Measurements from ENCODE around the gene SSMEM1. TPM values are rescaled to one million over a fixed set of nuclear protein-coding genes. Genes with fewer than 3 reads are reported as not detected.
"Not testable (repeated sequence)": the region's sequence is repeated elsewhere in the genome, so short reads cannot be mapped to it uniquely, and the experiment has no call there.

Gene SSMEM1
- total RNA-seq, 6 donors from 2014 or later, result not detected

- Histone ChIP-seq H3K27ac (no peak overlapping the region), H3K4me1 (no peaks in the 10 kb centered on the region), H3K9me3 (no peaks in the 10 kb centered on the region), H3K27me3 (no peaks in the 10 kb centered on the region), H3K36me3 (no peaks in the 10 kb centered on the region), H3K4me3 (no peak overlapping the region)
- no peak for TF ChIP-seq POLR2AphosphoS5 (IDR thresholded peaks at IDR 0.05)
- TF ChIP-seq CTCF (IDR thresholded peaks at IDR 0.05), result no peak
- no peak for TF ChIP-seq EP300 (IDR thresholded peaks at IDR 0.05)
- no peak for TF ChIP-seq POLR2A (IDR thresholded peaks at IDR 0.05)
- ATAC-seq (ENCODE audit: low FRiP score in 2 of 2), result no peak
- 96 to 97% methylated on average over 4 of the region's 4 CpGs for WGBS, 2 donors
- DNase-seq, result no peak
These were observed 14.1 kb downstream of the SSMEM1 start for GRCh38 chr7:130221746-130222145.

DNA sequence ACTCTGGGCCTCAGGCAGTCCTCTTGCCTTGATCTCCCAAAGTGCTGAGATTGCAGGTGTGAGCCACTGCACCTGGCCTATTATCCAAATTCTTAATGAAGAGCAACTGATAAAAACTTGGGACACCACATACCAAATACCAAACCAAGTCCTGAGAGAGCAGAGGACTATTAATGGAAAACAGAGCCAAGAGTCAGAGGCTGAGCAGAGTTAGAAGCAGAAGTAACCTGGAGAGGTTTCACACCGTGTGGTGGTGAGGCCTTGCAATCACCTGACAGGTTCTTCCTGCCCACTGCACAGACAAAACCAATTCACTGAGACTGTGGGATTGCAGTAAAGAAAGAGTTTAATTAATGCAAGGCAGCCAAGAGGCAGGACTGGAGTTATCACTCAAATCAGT is 16.0 kb downstream of the SSMEM1 start:
- H3K4me1 ChIP-seq, result no peaks in the 10 kb centered on the region
- no peaks in the 10 kb centered on the region for H3K9me3 ChIP-seq
- H3K27me3 ChIP-seq, result no peaks in the 10 kb centered on the region
- no peak for DNase-seq
- TF ChIP-seq POLR2A (IDR thresholded peaks at IDR 0.05) (no peak), POLR2AphosphoS5 (IDR thresholded peaks at IDR 0.05) (no peak), CTCF (IDR thresholded peaks at IDR 0.05) (no peak), EP300 (IDR thresholded peaks at IDR 0.05) (no peak)
- no peak overlapping the region for H3K4me3 ChIP-seq
- no peak overlapping the region for H3K27ac ChIP-seq
- WGBS, 2 donors, result 69 to 82% methylated on average over 1 of the region's 1 CpG
- no peaks in the 10 kb centered on the region for H3K36me3 ChIP-seq
- no peak for ATAC-seq (ENCODE audit: low FRiP score in 2 of 2)

DNA sequence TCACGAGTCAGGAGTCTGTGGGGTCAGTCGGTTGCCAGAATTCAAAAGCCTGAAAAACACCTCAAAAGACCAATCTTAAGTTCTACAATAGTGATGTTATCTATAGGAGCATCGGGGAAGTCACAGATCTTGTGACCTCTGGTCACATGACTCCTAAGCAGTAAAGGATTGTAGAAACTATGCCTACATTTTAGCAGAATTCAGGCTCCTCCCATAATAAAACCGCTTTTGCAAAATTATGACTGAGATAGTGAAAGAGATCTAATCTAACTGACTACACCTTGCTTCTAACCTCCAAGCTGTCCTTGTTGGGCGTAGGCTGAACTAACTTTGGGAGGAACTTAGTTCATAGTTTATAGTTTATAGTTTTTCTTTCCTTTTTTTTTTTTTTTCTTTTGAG is 16.6 kb downstream of the SSMEM1 start:
- ATAC-seq (ENCODE audit: low FRiP score in 2 of 2) (no peak), DNase-seq (no peak)
- Histone ChIP-seq H3K27ac (no peak overlapping the region), H3K9me3 (no peaks in the 10 kb centered on the region), H3K27me3 (no peaks in the 10 kb centered on the region), H3K36me3 (no peaks in the 10 kb centered on the region), H3K4me3 (no peak overlapping the region), H3K4me1 (no peaks in the 10 kb centered on the region)
- WGBS, 2 donors, result 91 to 93% methylated on average over 5 of the region's 5 CpGs
- TF ChIP-seq CTCF (IDR thresholded peaks at IDR 0.05) (no peak), POLR2AphosphoS5 (IDR thresholded peaks at IDR 0.05) (no peak), POLR2A (IDR thresholded peaks at IDR 0.05) (no peak), EP300 (IDR thresholded peaks at IDR 0.05) (no peak)

GRCh38 chr7:130224923-130225322 is 17.3 kb downstream of the SSMEM1 start:
- H3K27me3 ChIP-seq, H3K4me3 ChIP-seq: not testable (repeated sequence)

GRCh38 chr7:130226333-130226732 is 18.7 kb downstream of the SSMEM1 start:
- H3K36me3 ChIP-seq, result no peaks in the 10 kb centered on the region
- TF ChIP-seq POLR2AphosphoS5 (IDR thresholded peaks at IDR 0.05) (no peak), POLR2A (IDR thresholded peaks at IDR 0.05) (no peak), EP300 (IDR thresholded peaks at IDR 0.05) (no peak), CTCF (IDR thresholded peaks at IDR 0.05) (no peak)
- H3K4me3 ChIP-seq, result no peak overlapping the region
- no peak for DNase-seq
- H3K27me3 ChIP-seq, result no peaks in the 10 kb centered on the region
- ATAC-seq (ENCODE audit: low FRiP score in 2 of 2), result no peak
- WGBS, 2 donors, result 79 to 96% methylated on average over 1 of the region's 1 CpG
- H3K4me1 ChIP-seq, result no peaks in the 10 kb centered on the region
- no peaks in the 10 kb centered on the region for H3K9me3 ChIP-seq
- H3K27ac ChIP-seq, result no peak overlapping the region

More at GRCh38 chr7:130224923-130225322, 17.3 kb downstream of the SSMEM1 start:
- not testable (repeated sequence) for H3K27ac ChIP-seq; H3K4me1 ChIP-seq; H3K36me3 ChIP-seq; ATAC-seq (ENCODE audit: low FRiP score in 2 of 2); H3K9me3 ChIP-seq; DNase-seq
- WGBS, 2 donors, result 83 to 86% methylated on average over 3 of the region's 3 CpGs
